ENCODE data around the gene ABCC12.

ABCC12 gene

GRCh38 chr16:48165961-48166578, 10.3 kb upstream of the ABCC12 start:
- no peak for DNase-seq

GRCh38 chr16:48164907-48165715, 9.3 kb upstream of the ABCC12 start:
- peak; percentile 57 for DNase-seq

GRCh38 chr16:48162839-48163410, 7.1 kb upstream of the ABCC12 start:
- no peak for DNase-seq

DNA sequence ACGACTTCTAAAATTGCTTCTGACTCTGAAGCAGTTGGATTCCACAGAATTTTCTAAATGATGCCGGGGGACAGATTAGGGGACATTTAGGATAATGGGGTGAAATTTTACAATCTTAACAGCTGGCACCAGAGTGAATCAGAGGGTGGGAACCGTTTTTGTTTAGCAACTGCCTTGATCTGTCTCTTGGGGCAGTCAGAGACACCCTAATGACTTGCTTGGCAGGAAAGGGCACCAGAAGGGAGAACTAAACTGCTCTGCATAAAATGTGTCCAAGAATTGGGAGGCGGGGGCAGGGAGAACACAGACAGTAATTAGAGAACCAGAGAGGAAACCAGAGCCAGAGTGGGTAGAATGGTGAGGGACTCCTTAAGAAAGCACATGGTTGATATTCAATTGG, 6.1 kb upstream of the ABCC12 start:
- DNase-seq = no peak

- DNase-seq = no peak
These were observed 4.8 kb upstream of the ABCC12 start for GRCh38 chr16:48160575-48160974.

DNA sequence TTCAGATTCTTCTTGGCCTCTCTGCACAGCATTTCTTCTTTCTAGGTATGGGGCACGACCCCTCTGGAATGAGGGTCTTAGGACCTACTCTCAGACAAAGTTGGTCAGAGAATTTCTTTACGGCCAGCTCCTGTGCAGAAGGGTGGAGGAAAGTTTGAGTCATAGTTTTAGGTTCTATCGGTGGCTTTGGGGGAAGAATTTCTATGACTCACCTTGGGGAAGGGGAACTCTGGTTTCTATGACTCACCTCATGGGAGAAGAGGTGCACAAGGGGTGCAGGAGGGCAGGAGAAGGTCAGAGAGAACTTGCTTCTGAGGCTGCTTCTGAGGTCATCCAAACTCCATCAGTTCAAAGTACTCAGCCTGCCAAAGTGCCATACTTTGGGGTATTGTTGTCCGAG, 2.5 kb upstream of the ABCC12 start:
- DNase-seq = no peak

GRCh38 chr16:48157794-48158193, 2.0 kb upstream of the ABCC12 start:
- DNase-seq = no peak

GRCh38 chr16:48157302-48157701, 1.5 kb upstream of the ABCC12 start:
- DNase-seq = no peak

DNA sequence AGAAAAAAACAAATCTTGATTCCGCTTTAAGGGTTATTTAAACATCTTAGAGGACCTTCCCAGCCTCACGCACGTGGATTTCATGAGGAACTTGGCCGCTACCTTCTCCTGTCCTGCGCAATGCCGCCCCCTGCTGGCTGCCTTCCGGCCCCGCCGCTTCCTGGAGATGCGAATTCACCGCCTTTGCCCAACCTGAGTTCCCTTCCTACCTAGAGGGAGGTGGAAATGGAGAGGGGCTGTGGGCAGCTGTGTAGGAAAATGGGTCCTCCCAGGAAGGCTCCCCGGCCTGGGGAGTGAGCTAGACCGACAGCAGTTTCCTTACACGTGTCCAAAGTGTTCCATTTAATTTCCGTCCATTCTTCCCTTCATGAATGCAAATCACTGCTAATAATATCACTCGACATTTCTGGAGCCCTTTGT, 1.0 kb upstream of the ABCC12 start:
- DNase-seq = peak; percentile 79

GRCh38 chr16:48153774-48154173, 2.0 kb downstream of the ABCC12 start:
- no peak for DNase-seq

DNA sequence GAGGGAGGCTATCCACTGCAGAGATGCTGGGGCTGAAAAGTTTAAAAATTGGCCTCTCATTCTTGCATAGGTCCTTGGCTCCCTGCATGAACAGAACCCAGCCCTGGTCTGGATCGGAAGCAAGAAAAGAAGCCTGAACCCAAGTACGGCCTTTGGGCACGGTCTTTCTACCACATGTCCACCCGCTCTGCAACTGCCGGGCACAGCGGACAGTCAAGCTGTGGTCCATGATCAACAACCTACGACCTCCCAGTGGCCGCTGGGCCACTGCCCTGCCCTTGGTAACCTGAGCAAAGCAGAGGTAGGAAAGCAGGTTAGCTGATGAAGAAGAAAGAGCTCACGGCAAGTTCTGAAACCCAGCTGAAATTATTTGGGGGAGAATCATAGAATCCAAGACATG, 3.6 kb downstream of the ABCC12 start:
- DNase-seq = no peak

GRCh38 chr16:48150707-48151106, 5.1 kb downstream of the ABCC12 start:
- DNase-seq = no peak

GRCh38 chr16:48146710-48147109, 9.1 kb downstream of the ABCC12 start:
- no peak for DNase-seq

- no peak for DNase-seq
These were observed 9.7 kb downstream of the ABCC12 start for GRCh38 chr16:48146131-48146530.

DNA sequence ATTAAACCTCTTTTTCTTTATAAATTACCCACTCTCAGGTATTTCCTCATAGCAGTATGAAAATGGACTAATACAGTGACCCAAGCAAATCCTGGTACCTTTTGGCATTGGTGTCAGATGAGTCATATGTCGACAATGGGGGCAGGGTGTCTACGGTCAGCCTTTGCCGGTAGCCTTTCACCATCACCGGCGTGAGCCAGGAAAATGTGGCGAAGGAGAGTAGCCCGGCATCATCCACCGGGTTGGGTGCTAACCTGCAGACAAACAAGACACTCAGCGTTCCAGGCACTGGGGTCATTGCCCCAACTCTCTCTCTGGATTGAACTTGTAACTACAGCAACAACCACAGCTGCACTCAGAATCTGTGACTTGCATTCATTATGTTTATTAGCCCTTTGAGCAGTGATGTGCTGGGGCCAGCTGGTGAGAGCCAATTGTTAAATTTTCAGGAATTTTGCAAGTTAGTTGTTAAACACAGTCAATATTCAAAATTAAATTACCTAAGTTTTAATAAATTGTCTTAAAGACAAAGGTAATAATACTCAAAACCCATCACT, 11.9 kb downstream of the ABCC12 start:
- no peak for DNase-seq

GRCh38 chr16:48140821-48141220, 15.0 kb downstream of the ABCC12 start:
- DNase-seq = no peak

DNA sequence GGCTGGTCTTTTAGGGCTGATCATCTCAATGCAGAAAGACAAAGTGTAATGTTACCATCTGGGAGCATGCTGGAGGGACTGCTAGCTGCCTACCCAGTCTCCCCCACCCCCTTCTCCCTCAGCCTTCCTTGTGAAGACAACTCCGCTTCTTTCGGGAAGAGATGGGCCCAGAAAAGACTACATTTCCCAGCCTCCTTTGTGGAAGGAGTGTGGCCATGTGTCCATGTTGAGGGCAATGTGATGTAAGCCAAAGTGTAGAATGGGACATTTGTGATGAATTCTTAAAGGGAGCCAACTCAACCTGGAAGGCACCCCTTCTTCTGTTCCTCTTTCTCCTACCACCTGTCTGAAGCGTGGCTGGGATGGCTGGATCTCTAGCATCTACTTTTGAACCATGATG, 16.3 kb downstream of the ABCC12 start:
- DNase-seq = no peak

GRCh38 chr16:48138543-48138942, 17.2 kb downstream of the ABCC12 start:
- DNase-seq = no peak

- no peak for DNase-seq
These were observed 18.0 kb downstream of the ABCC12 start for GRCh38 chr16:48137822-48138221.

GRCh38 chr16:48136547-48137360, 19.0 kb downstream of the ABCC12 start:
- no peak for DNase-seq

GRCh38 chr16:48133455-48134211, 22.2 kb downstream of the ABCC12 start:
- DNase-seq = no peak

GRCh38 chr16:48132696-48133095, 23.1 kb downstream of the ABCC12 start:
- no peak for DNase-seq

All from NCI-H510A treated with DMSO at 0.1 percent for 48 hours (cell line).